HUES6 (cell line): ENCODE measurements around the gene RMI1.

Experiments used
- H3K27ac ChIP-seq: 2 replicates; pipeline ENCODE4 v1.7.0; 2013; ENCODE audit warnings: low read depth, mild to moderate bottlenecking, low read length, inconsistent platforms
- H3K27me3 ChIP-seq: 2 replicates; pipeline ENCODE4 v1.6.1; 2013; ENCODE audit warnings: low read length; ENCODE audit not compliant: control insufficient read depth, insufficient read depth
- H3K36me3 ChIP-seq: 2 replicates; pipeline ENCODE4 v1.6.1; 2013; ENCODE audit warnings: low read length; ENCODE audit not compliant: control insufficient read depth, insufficient read depth
- H3K4me1 ChIP-seq: 2 replicates; pipeline ENCODE4 v1.6.1; 2013; ENCODE audit warnings: low read length; ENCODE audit not compliant: control insufficient read depth, insufficient read depth
- H3K4me3 ChIP-seq: 2 replicates; pipeline ENCODE4 v1.5.1; 2013; ENCODE audit warnings: low read depth, low read length
- H3K9ac ChIP-seq: one replicate; pipeline ENCODE4 v1.6.1; 2013; ENCODE audit warnings: mild to moderate bottlenecking, low read length
- H3K9me3 ChIP-seq: 2 replicates; pipeline ENCODE4 v1.6.1; 2013; ENCODE audit warnings: low read depth, low read length; ENCODE audit not compliant: control insufficient read depth, insufficient read depth

The RMI1 gene

DNA sequence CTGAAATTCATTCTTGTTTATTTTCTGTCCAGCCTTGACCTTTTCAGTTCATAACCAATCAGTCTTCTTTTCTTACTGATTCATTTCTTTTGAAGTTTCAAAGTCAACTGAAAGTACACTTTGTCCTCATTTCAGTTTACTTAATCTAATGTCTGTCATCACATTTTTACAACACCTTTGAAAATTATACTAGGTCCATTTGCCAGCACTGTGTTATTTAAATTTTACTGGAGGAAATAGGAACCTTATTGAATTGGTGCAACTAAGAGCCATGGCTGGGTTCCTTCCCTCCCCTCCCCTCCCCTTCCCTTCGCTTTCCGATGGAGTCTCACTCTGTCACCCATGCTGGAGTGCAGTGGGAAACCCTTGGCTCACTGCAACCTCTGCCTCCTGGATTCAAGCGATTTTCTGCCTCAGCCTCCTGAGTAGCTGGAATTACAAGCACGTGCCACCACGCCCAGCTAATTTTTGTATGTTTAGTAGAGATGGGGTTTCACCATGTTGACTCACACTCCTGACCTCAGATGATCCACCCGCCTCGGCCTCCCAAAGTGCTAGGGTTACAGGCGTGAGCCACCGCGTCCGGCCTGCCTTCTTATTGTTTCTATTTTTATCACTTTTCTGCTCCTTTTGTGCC is 6.3 kb downstream of the RMI1 start:
- Histone ChIP-seq H3K36me3 (peaks cover 18% of the 10 kb centered on the region), H3K27me3 (no peaks in the 10 kb centered on the region), H3K27ac (no peak overlapping the region), H3K4me1 (no peaks in the 10 kb centered on the region; the same call in none of the 2 replicates), H3K9ac (no peak overlapping the region), H3K4me3 (no peak overlapping the region), H3K9me3 (no peaks in the 10 kb centered on the region)

DNA sequence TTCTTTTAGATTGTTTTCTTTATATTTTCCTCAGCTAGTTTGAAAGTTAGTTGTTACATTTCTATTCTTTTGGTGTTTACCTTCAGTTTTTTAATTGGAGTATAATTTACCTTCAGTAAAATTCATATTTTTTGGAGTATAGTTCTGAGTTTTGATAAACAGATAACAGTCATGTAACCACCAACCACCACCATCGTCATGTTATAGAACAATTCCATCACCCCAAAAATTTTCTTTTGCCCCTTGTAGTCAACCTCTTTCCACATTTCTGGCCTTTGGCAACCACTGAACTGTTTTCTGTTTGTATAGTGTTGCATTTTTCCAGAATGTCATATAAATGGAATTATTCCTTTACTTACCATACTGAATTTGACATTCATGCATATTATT is 6.8 kb downstream of the RMI1 start:
- Histone ChIP-seq H3K4me1 (no peaks in the 10 kb centered on the region; the same call in none of the 2 replicates), H3K36me3 (peaks cover 18% of the 10 kb centered on the region), H3K4me3 (no peak overlapping the region), H3K9me3 (no peaks in the 10 kb centered on the region), H3K27ac (no peak overlapping the region), H3K27me3 (no peaks in the 10 kb centered on the region), H3K9ac (no peak overlapping the region)

DNA sequence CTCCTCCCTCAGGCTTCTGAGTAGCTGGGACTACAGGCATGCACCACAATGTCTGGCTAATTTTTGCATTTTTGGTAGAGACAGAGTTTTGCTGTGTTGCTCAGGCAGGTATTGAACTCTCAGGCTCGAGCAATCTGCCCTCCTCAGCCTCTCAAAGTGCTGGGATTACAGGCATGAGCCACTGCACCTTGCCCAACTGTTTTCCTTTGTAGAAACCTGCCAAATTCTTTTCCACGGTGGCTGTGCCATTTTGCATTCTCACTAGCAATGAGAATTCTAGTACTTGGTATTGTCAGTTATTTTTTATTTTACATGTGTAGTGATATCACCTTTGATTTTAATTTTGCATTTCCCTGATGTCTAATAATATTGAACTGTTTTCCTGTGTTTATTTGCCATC is 7.8 kb downstream of the RMI1 start:
- Histone ChIP-seq H3K27me3 (no peaks in the 10 kb centered on the region), H3K4me1 (no peaks in the 10 kb centered on the region; the same call in 1 of the 2 replicates), H3K36me3 (peaks cover 18% of the 10 kb centered on the region), H3K4me3 (no peak overlapping the region), H3K9me3 (no peaks in the 10 kb centered on the region), H3K27ac (no peak overlapping the region), H3K9ac (no peak overlapping the region)

DNA sequence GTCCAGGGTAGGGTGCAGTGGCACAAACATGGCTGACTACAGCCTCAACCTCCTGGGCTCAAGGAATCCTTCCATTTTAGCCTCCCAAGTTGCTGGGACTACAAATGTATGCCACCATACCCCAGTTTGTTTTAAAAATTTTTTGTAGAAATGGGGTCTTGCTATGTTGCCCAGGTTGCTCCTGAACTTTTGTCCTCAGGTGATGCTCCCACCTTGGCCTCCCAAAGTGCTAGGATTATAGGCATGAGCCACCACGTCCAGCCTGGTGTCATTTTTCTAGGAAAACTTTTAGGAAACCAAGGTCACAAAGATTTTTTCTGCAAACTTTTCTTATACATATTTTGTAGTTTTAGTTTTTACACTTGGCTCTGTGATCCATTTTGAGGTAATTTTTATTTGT is 10.8 kb downstream of the RMI1 start:
- H3K4me1 ChIP-seq: no peaks in the 10 kb centered on the region
- no peaks in the 10 kb centered on the region for H3K27me3 ChIP-seq
- H3K4me3 ChIP-seq: no peak overlapping the region
- H3K9ac ChIP-seq: no peak overlapping the region
- H3K36me3 ChIP-seq: peaks cover 18% of the 10 kb centered on the region
- no peak overlapping the region for H3K27ac ChIP-seq
- H3K9me3 ChIP-seq: no peaks in the 10 kb centered on the region

DNA sequence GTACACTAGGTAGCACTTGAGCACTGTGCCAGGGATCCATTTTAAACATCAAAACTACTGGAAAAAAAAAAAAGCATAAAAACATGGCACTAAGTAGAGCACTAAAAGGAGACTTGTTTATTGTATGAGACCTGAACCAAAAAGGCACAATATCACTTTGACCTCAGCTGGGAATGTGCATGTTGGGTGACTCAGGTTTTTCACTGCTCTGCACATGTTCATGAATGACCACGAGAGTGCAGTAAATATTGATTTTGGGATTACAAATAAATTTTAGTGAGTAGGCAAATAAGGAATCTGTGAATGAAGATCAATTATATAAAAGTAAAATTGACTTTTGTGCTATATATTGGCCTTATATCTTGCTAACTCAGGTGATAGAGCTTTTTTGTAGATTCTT is 11.8 kb downstream of the RMI1 start:
- Histone ChIP-seq H3K36me3 (peaks cover 18% of the 10 kb centered on the region), H3K27ac (no peak overlapping the region), H3K27me3 (no peaks in the 10 kb centered on the region), H3K9ac (no peak overlapping the region), H3K4me3 (no peak overlapping the region), H3K9me3 (no peaks in the 10 kb centered on the region), H3K4me1 (no peaks in the 10 kb centered on the region)

DNA sequence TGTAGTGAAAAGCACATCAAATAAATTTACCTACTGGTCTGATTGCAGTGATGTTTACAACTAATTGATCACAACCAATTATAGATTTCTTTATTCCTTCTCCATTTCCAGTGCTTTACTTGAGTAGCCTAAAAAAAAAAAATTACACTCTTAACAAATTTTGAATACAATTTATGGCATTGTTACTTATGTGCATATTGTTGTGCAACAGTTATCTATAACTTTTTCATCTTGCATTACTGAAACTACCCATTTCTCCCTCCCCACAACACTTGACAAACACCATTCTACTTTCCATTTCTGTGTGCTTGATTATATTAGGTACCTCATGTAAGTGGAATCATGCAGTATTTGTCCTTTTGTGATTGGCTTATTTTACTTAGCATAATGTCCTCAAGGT is 12.3 kb downstream of the RMI1 start:
- H3K4me3 ChIP-seq: no peak overlapping the region
- no peaks in the 10 kb centered on the region for H3K4me1 ChIP-seq
- peaks cover 18% of the 10 kb centered on the region for H3K36me3 ChIP-seq

DNA sequence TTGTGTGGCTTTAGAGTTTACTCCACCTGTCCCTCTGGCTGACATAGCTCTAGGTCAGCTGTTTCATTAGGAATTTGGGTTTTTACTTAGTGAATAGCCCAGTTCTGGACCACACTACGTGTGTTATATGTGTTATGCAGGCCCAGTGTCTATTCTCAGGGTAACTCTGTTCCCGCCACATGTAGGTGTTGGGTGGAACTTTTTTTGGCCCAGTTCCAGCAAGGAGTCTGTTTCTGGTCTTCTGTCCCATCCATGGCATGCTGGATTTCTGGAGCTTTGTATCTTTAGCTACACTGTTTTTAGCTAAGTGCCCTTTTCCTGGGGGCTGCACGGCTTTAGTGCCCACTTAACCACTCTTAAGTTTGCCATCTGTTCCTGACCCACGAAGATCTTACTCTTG is 15.5 kb downstream of the RMI1 start:
- Histone ChIP-seq H3K36me3 (peaks cover 19% of the 10 kb centered on the region), H3K4me3 (no peak overlapping the region), H3K4me1 (no peaks in the 10 kb centered on the region), H3K27ac (no peak overlapping the region), H3K9ac (no peak overlapping the region), H3K27me3 (no peaks in the 10 kb centered on the region), H3K9me3 (no peaks in the 10 kb centered on the region)

More for the DNA sequence above, 12.3 kb downstream of the RMI1 start:
- no peak overlapping the region for H3K27ac ChIP-seq
- no peaks in the 10 kb centered on the region for H3K9me3 ChIP-seq
- H3K9ac ChIP-seq: no peak overlapping the region
- no peaks in the 10 kb centered on the region for H3K27me3 ChIP-seq

DNA sequence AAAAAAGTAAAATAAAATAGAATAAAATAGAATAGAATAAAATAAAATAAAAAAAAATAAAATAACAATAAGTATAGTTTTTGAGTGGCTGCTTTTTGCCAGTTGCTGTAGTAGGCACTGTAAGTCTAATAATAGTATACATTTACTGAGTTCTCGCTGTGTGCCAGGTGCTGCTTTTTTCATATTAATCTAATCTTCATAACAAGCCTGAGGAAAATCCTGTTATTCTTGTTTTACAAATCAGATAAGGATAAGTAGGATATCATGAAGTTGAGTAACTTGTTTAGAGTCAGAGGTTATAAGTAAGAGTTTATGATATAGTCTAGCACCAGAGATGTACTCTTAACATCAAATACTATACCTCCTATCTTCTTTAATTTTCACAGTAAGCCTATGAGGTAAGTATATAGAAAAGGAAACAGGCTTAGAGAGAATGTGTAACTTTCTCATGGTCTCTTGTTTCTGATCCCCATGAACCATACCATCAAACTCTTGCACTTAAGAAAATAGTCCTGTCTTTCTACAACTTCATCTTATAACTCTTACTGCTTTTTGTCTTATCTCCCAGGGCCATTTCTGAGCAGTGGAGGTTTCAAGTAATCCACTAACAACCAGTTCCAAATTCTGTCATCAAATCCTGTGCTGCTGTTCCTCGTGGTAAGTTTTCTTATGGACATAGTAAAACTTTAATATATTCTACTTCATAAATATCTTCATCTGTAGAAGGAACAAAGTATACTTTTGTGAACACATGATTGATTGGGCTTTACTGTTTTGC is 18.7 kb downstream of the RMI1 start:
- Histone ChIP-seq H3K27ac (no peak overlapping the region), H3K9ac (no peak overlapping the region), H3K36me3 (peaks cover 28% of the 10 kb centered on the region)

DNA sequence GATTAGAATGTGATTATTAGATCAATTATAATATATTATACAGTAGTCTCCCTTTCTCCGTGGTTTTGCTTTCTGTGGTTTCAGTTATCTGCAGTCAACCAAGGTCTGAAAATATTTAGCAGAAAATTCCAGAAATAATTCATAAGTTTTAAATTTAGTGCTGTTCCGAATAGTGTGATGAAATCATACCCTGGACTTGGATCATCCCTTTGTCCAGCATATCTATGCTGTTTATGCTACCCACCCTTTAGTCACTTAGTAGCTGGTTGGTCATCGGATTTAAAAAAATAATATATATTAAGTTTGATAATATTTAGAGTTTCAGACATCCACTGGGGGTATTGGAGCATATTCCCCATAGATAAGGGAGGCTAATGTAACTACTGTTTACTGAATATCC is 19.6 kb downstream of the RMI1 start:
- H3K27me3 ChIP-seq: no peaks in the 10 kb centered on the region
- H3K9me3 ChIP-seq: no peaks in the 10 kb centered on the region
- no peak overlapping the region for H3K9ac ChIP-seq
- H3K36me3 ChIP-seq: peaks cover 28% of the 10 kb centered on the region
- H3K4me1 ChIP-seq: no peaks in the 10 kb centered on the region
- H3K27ac ChIP-seq: no peak overlapping the region
- H3K4me3 ChIP-seq: no peak overlapping the region

More for the DNA sequence above, 18.7 kb downstream of the RMI1 start:
- Histone ChIP-seq H3K27me3 (no peaks in the 10 kb centered on the region), H3K4me1 (no peaks in the 10 kb centered on the region), H3K9me3 (no peaks in the 10 kb centered on the region), H3K4me3 (no peak overlapping the region)

DNA sequence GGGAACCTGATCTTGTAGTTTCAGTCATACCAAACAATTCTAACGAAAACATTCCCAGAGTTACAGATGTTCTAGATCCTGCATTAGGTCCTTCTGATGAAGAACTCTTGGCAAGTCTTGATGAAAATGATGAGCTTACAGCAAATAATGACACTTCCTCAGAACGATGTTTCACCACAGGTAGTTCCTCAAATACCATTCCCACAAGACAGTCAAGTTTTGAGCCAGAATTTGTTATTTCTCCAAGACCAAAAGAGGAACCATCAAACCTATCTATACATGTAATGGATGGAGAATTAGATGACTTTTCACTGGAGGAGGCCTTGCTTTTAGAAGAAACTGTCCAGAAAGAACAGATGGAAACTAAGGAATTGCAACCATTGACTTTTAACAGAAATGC is 21.0 kb downstream of the RMI1 start:
- H3K36me3 ChIP-seq: peaks cover 28% of the 10 kb centered on the region
- no peak overlapping the region for H3K4me3 ChIP-seq
- H3K27me3 ChIP-seq: no peaks in the 10 kb centered on the region
- no peak overlapping the region for H3K27ac ChIP-seq
- H3K4me1 ChIP-seq: no peaks in the 10 kb centered on the region
- no peaks in the 10 kb centered on the region for H3K9me3 ChIP-seq
- no peak overlapping the region for H3K9ac ChIP-seq

DNA sequence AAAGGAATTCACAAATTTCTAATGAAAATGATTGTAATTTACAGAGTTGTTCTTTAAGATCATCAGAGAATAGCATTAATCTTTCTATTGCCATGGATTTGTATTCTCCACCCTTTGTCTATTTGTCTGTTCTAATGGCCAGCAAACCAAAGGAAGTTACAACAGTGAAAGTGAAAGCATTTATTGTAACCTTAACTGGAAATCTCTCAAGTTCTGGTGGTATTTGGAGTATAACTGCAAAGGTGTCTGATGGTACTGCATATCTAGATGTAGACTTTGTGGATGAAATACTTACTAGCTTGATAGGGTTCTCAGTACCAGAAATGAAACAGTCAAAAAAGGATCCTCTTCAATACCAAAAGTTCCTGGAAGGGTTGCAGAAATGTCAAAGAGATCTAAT is 21.7 kb downstream of the RMI1 start:
- Histone ChIP-seq H3K4me1 (no peaks in the 10 kb centered on the region), H3K36me3 (peaks cover 28% of the 10 kb centered on the region), H3K9me3 (no peaks in the 10 kb centered on the region), H3K9ac (no peak overlapping the region), H3K27ac (no peak overlapping the region), H3K4me3 (no peak overlapping the region), H3K27me3 (no peaks in the 10 kb centered on the region)
